Left kidney (tissue), 2 donors: ENCODE measurements around the gene CNMD. TPM values are rescaled to one million over a fixed set of nuclear protein-coding genes. Genes with fewer than 3 reads are reported as not detected.
"Not testable (repeated sequence)": the region's sequence is repeated elsewhere in the genome, so short reads cannot be mapped to it uniquely, and the experiment has no call there.

Source experiments
- DNase-seq: peaks from one replicate; pipeline ENCODE4 v3.0.0-alpha.2; 2013
- polyA plus RNA-seq: library from polyadenylated mRNA; unstranded; fragments of 120-200 nt; gene quantifications from one replicate; pipeline ENCODE4 v1.2.1, GENCODE V29; 2013; ENCODE audit not compliant: insufficient read length

CNMD gene
- polyA plus RNA-seq, 1 donor = 1.4 TPM

DNA sequence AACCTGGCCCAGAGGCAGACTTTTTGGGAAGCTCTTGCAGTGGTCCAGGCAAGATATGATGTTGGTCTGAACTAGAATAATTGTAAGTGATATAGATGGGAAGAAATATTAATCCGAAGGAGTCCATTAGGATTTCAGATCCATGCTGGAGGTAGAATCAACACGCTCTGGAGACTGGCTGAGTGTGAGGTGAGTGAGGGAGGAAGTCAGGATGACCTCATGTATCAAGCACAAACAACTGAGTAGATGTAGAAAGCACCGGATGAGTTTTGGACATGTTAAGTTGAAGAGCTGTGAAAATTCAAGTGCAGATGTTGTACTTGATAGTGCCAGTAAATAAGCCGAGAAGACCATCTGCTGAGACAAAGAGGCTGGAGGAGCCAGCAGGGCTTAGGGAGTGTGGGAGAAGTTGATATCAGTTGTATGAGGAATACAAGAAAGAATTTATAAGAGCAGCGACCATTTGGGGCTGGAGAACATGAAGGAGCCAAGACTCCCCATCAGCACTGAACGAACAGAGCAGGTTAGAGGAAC lies 5.3 kb upstream of the CNMD start:
- no peak for DNase-seq

GRCh38 chr13:52743988-52744387 lies 4.4 kb upstream of the CNMD start:
- DNase-seq = no peak

DNA sequence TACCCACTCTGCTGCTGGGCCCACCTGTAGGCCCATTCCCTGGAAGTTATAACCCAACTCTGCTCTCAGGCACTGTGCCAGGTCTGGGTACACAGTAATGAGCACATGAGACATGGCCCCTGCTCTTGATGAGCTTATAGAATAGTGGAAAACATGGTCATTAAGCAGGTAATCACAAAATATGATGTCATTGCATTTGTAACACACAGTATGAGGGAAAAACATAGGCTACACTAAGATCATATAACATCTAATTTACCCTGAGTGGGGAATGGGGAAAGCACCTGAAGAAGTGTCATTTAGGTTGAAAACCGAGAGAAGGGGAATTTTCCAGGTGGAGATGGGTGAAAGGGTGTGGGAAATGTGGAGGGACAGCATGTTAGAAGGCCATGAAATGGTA lies 3.9 kb upstream of the CNMD start:
- no peak for DNase-seq

- DNase-seq = peak; percentile 34
Observed at GRCh38 chr13:52738719-52739467, 727 bp downstream of the CNMD start.

DNA sequence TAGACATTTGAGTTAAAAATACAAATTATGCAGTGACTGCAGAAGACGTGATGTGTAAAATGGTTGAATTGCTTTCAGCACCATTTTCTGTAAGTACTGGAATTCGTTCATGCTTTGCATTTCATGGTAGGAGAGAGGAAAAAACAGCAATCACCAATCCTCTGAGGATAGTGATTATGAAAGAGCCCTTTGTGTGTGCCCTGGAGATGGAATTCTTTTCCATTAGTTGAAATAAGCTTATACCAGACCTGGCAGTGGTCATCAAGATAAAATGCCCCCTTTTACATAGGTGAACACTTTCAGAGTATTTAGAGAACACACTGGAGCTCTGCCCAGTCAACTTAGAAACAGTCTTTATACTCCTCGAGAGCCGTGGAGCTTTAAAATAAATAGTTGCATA lies 1.7 kb downstream of the CNMD start:
- DNase-seq = no peak

DNA sequence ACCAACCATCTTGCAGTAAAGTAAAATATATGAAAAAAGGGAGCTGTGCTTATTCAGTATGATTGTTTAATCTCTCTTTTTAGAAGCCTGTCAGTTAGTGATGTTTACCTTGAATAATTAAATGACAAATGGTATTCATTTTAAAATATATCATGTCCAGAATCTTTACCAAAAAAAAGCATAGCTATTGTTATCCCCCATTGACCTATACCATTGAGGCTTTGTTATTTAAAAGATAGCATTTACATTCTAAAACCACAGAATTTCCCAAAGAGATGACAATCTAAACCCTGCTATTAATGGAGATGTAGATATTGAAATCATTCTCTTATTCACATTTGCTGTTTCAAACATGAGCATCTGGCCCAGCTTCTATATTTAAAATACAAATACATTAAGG lies 2.2 kb downstream of the CNMD start:
- no peak for DNase-seq

- DNase-seq = no peak
Observed at GRCh38 chr13:52736891-52737290, 2.7 kb downstream of the CNMD start.

DNA sequence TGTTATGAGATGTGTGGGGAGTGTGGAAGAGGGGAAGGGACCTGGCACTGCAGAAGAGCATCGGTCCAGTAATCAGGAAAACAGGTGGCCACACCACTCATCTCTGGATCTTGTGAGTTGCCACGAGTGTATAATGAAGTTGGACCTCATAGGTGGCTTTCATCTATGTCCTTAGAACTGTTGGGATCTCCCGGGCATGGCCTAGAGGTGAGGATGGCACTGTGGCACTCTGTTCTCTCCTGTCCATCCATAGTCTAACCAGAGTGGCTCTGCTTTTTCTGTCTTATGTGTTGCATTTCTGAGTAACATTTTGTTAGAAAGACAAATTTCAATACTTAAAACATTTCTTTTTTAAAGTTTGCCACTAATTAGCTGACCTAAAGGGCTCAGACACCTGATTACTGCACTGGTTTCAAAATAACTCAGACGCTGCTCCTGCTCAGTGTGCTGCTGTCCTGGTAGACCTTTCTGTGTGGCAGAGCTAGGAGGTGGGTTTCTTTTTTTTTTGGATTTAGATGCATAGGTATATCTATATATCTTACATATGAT lies 5.5 kb downstream of the CNMD start:
- DNase-seq = no peak

GRCh38 chr13:52726258-52726657 lies 13.4 kb downstream of the CNMD start:
- no peak for DNase-seq

- DNase-seq = no peak
Observed at GRCh38 chr13:52725302-52725701, 14.3 kb downstream of the CNMD start.

GRCh38 chr13:52723181-52723580 lies 16.4 kb downstream of the CNMD start:
- no peak for DNase-seq

DNA sequence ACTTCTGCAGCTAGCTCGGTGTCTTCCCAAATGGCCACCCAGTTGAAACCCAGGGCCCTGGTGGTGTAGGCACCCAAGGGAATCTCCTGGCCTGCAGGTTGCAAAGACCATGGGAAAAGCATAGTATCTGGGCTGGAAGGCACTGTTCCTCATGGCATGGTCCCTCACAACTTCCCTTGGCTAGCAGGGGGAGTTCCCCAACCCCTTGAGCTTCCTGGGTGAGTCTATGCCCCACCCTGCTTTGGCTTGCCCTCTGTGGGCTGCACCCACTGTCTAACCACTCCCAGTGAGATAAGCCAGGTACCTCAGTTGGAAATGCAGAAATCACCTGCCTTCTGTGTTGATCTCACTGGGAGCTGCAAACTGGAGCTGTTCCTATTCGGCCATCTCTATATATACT lies 18.3 kb downstream of the CNMD start:
- not testable (repeated sequence) for DNase-seq

DNA sequence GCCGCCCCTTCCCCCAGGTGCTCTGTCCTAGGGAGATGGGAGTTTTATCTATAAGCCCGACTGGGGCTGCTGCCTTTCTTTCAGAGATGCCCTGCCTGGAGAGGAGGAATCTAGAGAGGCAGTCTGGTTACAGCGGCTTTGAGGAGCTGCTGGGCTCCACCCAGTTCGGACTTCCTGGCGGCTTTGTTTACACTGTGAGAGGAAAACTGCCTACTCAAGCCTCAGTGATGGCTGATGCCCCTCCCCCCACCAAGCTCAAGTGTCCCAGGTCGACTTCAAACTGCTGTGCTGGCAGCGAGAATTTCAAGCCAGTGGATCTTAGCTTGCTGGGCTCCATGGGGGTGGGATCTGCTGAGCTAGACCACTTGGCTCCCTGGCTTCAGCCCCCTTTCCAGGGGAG lies 18.7 kb downstream of the CNMD start:
- not testable (repeated sequence) for DNase-seq

DNA sequence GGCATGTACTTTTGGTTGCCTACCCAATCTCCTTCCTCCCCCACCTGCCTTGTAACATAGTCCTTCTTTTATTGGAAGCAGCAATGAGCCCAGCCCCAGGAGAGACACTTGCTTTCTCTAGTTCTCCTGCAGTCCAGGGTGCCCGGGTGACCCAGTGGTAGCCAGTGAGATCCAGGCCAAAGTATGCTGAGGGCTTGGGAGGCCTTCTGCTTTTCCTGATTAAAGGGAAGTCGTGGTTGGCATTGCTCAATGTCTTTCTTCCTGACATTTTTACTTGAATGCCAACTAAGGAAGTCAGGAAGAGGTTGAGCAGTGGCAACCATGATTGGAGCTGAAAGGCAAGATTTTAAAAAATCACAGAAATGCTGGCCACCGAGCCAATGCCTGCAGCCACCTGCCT lies 25.7 kb downstream of the CNMD start:
- no peak for DNase-seq

- no peak for DNase-seq
Observed at GRCh38 chr13:52712385-52712784, 27.2 kb downstream of the CNMD start.

DNA sequence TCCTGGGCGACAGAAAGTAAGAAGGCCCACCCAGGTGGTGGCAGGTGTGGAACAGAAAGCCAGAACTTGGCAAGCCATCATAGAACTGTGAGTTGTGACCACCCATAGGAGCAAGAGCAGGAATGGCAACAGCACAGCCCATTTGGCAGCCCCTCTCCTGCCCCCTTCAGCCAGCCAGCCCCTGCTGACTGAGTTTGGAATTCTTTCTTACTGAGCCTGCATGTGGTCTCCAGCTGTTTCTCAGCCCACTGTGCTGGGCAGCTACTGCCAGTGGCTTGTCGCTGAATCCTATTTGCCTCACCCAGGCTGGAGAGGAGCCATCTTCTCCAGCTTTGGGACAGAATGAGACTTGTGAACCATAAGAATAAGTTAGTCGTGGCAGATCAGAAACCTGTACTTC lies 28.3 kb downstream of the CNMD start:
- no peak for DNase-seq

DNA sequence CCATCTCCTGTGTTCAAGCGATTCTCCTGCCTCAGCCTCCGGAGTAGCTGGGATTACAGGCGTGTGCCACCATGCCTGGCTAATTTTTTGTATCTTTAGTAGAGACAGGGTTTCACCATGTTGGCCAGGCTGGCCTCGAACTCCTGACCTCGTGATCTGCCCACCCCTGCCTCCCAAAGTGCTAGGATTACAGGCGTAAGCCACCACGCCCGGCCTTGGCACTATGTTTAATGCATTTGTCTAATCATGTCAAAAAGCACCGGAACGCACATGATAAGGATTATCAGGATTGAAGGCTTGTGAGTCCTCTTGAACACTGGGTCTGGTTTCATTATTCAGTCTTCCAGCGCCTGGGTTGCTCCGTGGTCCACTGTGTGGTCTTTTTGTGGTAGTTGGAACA lies 31.4 kb downstream of the CNMD start:
- not testable (repeated sequence) for DNase-seq

- no peak for DNase-seq
Observed at GRCh38 chr13:52707375-52707774, 32.2 kb downstream of the CNMD start.

DNA sequence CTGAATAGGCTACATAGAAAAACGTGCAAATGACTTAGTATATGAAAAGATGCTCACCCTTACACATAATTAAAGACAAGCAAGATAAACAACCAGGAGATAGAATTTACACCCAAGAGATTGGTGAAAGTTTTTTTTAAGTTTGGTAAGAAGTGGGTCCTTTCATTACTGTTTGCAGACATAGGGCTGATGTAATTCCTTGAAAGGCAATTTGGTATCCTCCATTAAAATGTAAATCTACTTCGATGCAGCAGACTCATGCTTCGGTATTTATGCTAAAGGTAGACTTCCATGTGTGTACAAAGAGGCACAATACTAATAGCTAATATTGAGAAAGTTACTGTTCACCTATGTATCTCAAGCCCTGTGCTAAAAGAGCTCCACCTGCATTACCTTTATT lies 33.5 kb downstream of the CNMD start:
- no peak for DNase-seq

- no peak for DNase-seq
Observed at GRCh38 chr13:52703482-52703881, 36.1 kb downstream of the CNMD start.

- DNase-seq = no peak
Observed at GRCh38 chr13:52701728-52702465, 37.7 kb downstream of the CNMD start.

GRCh38 chr13:52696566-52696965 lies 43.1 kb downstream of the CNMD start:
- no peak for DNase-seq

GRCh38 chr13:52695856-52696255 lies 43.8 kb downstream of the CNMD start:
- no peak for DNase-seq
